Suprapubic skin (tissue), 4 donors: Measurements from ENCODE around the gene MEF2A. TPM values are rescaled to one million over a fixed set of nuclear protein-coding genes. Genes with fewer than 3 reads are reported as not detected.
A peak's percentile ranks its signal among the peaks of the same experiment; 100 is the strongest.
"Not testable (repeated sequence)": the region's sequence is repeated elsewhere in the genome, so short reads cannot be mapped to it uniquely, and the experiment has no call there.

Experiments used
- DNase-seq, 2 donors: peaks; one replicate each; pipeline ENCODE4 v3.0.0-alpha.2; 2019; ENCODE audit warnings: low spot score in 2 of 2
- H3K27ac ChIP-seq: fragments of 200-600 bp; sonication (generic); one replicate; pipeline ENCODE4 v1.5.1; 2019
- H3K27me3 ChIP-seq: fragments of 200-600 bp; sonication (generic); one replicate; pipeline ENCODE4 v1.5.1; 2019
- H3K36me3 ChIP-seq: fragments of 200-600 bp; sonication (generic); one replicate; pipeline ENCODE4 v1.5.1; 2019
- H3K4me1 ChIP-seq: fragments of 200-600 bp; sonication (generic); one replicate; pipeline ENCODE4 v1.5.1; 2019
- H3K4me3 ChIP-seq: fragments of 200-600 bp; sonication (generic); one replicate; pipeline ENCODE4 v1.5.1; 2019; ENCODE audit warnings: mild to moderate bottlenecking
- H3K9me3 ChIP-seq: fragments of 200-600 bp; sonication (generic); one replicate; pipeline ENCODE4 v1.5.1; 2019
- CTCF ChIP-seq, 2 donors: fragments of 200-600 bp in 1 of 2; fragments of 450-650 bp in 1 of 2; sonication (generic) in 1 of 2; IDR thresholded peaks; one replicate each; pipeline ENCODE4 v1.5.1; 2016 to 2019; ENCODE audit warnings: antibody characterized with exemption in 2 of 2, mild to moderate bottlenecking in 1 of 2, moderate library complexity in 1 of 2
- EP300 ChIP-seq: sonication (generic); formaldehyde crosslinking; IDR thresholded peaks from one replicate; pipeline ENCODE4 v1.6.1; 2017; ENCODE audit warnings: antibody characterized with exemption
- POLR2A ChIP-seq, 2 donors: fragments of 450-650 bp; IDR thresholded peaks; one replicate each; pipeline ENCODE4 v1.6.1; 2017; ENCODE audit warnings: antibody characterized with exemption in 2 of 2, mild to moderate bottlenecking in 2 of 2, moderate library complexity in 2 of 2
- POLR2AphosphoS5 ChIP-seq, 3 donors: sonication (generic); formaldehyde crosslinking; IDR thresholded peaks; one replicate each; pipeline ENCODE4 v1.6.1; 2017; ENCODE audit warnings: antibody characterized with exemption in 3 of 3
- WGBS: methylation state at CpG from one replicate; pipeline ENCODE4 v1.1.5; 2018; 5-methylcytosine and 5-hydroxymethylcytosine counted together
- total RNA-seq, 4 donors: library from RNA; depleted of rRNA; stranded (reverse); fragments of >200 nt; gene quantifications; one replicate each; pipeline ENCODE4 v1.1.0, GENCODE V29; 2016

Gene MEF2A
- total RNA-seq, 4 donors from 2014 or later, result 70.1 to 222 (median 78.8) TPM

- Histone ChIP-seq H3K36me3 (peaks cover 24% of the 10 kb centered on the region), H3K4me3 (peak overlapping the region; percentile 99), H3K9me3 (no peaks in the 10 kb centered on the region), H3K27me3 (no peaks in the 10 kb centered on the region), H3K27ac (peak overlapping the region; percentile 97), H3K4me1 (peaks cover 31% of the 10 kb centered on the region)
- TF ChIP-seq POLR2AphosphoS5 (IDR thresholded peaks at IDR 0.05), result no peak
- no peak for TF ChIP-seq POLR2A (IDR thresholded peaks at IDR 0.05)
- TF ChIP-seq EP300, result no peak
- TF ChIP-seq CTCF (IDR thresholded peaks at IDR 0.05), result no peak
- 65% methylated on average over 20 of the region's 26 CpGs for WGBS
- no peak for DNase-seq
Measured at GRCh38 chr15:99731336-99732123, 165.7 kb downstream of the MEF2A start.

GRCh38 chr15:99732124-99732750, 166.5 kb downstream of the MEF2A start:
- no peak for TF ChIP-seq POLR2A (IDR thresholded peaks at IDR 0.05)
- no peak for TF ChIP-seq EP300
- DNase-seq, result no peak

GRCh38 chr15:99732751-99733267, 167.0 kb downstream of the MEF2A start:
- Histone ChIP-seq H3K9me3 (no peaks in the 10 kb centered on the region), H3K27me3 (no peaks in the 10 kb centered on the region), H3K36me3 (peaks cover 18% of the 10 kb centered on the region), H3K27ac (peak overlapping the region; percentile 97), H3K4me3 (peak overlapping the region; percentile 99), H3K4me1 (peaks cover 31% of the 10 kb centered on the region)
- peak in 1 of 2 donors; percentile 84 for DNase-seq
- TF ChIP-seq POLR2A (IDR thresholded peaks at IDR 0.05) (no peak), POLR2AphosphoS5 (IDR thresholded peaks at IDR 0.05) (no peak), EP300 (no peak), CTCF (IDR thresholded peaks at IDR 0.05) (no peak)
- 0% methylated on average over 7 of the region's 46 CpGs for WGBS

More at GRCh38 chr15:99732124-99732750, 166.5 kb downstream of the MEF2A start:
- H3K36me3 ChIP-seq, result peaks cover 22% of the 10 kb centered on the region
- H3K4me3 ChIP-seq, result peak overlapping the region; percentile 99
- no peaks in the 10 kb centered on the region for H3K27me3 ChIP-seq
- no peaks in the 10 kb centered on the region for H3K9me3 ChIP-seq
- 14% methylated on average over 18 of the region's 18 CpGs for WGBS
- peaks cover 31% of the 10 kb centered on the region for H3K4me1 ChIP-seq
- H3K27ac ChIP-seq, result peak overlapping the region; percentile 97

- Histone ChIP-seq H3K4me1 (peaks cover 31% of the 10 kb centered on the region), H3K9me3 (no peaks in the 10 kb centered on the region), H3K27ac (peak within 1 kb of the TSS; percentile 97), H3K4me3 (peak within 1 kb of the TSS; percentile 99), H3K36me3 (peaks cover 12% of the 10 kb centered on the region), H3K27me3 (no peaks in the 10 kb centered on the region)
- WGBS, result 24% methylated on average over 17 of the region's 69 CpGs
- peak; percentile 99 for DNase-seq
- no peak for TF ChIP-seq POLR2AphosphoS5 (IDR thresholded peaks at IDR 0.05)
- TF ChIP-seq POLR2A (IDR thresholded peaks at IDR 0.05), result peak in 1 of 2 donors; percentile 57
Measured at GRCh38 chr15:99733268-99734039, 167.7 kb downstream of the MEF2A start, which contains the start of gene LYSMD4. LYSMD4 (minus strand) TSS chr15:99733437; CDS start chr15:99731999, 1,438 bp downstream.

- Histone ChIP-seq H3K4me3 (peak overlapping the region; percentile 99), H3K27ac (peak overlapping the region; percentile 97), H3K4me1 (peaks cover 31% of the 10 kb centered on the region)
- DNase-seq, H3K36me3 ChIP-seq, H3K27me3 ChIP-seq, H3K9me3 ChIP-seq: not testable (repeated sequence)
- WGBS, result 89% methylated on average over 13 of the region's 13 CpGs
Measured at GRCh38 chr15:99734040-99734291, 168.2 kb downstream of the MEF2A start.

GRCh38 chr15:99734575-99734974, 168.8 kb downstream of the MEF2A start:
- WGBS, result 90% methylated on average over 1 of the region's 1 CpG
- no peak for TF ChIP-seq POLR2A (IDR thresholded peaks at IDR 0.05)
- no peak for TF ChIP-seq CTCF (IDR thresholded peaks at IDR 0.05)
- TF ChIP-seq POLR2AphosphoS5 (IDR thresholded peaks at IDR 0.05), result no peak
- TF ChIP-seq EP300, result no peak
- H3K36me3 ChIP-seq, result peaks cover under 1% of the 10 kb centered on the region
- no peak overlapping the region for H3K27ac ChIP-seq
- no peaks in the 10 kb centered on the region for H3K27me3 ChIP-seq
- no peaks in the 10 kb centered on the region for H3K9me3 ChIP-seq
- no peak for DNase-seq
- H3K4me1 ChIP-seq, result peaks cover 31% of the 10 kb centered on the region
- H3K4me3 ChIP-seq, result no peak overlapping the region
